Measurements from ENCODE around the gene LTB. TPM values are rescaled to one million over a fixed set of nuclear protein-coding genes. Genes with fewer than 3 reads are reported as not detected.
"Not testable (repeated sequence)": the region's sequence is repeated elsewhere in the genome, so short reads cannot be mapped to it uniquely, and the experiment has no call there.

Gene LTB
- total RNA-seq, 4 donors from 2014 or later = not detected

GRCh38 chr6:31557443-31558317 is 24.5 kb downstream of the LTB start:
- Histone ChIP-seq H3K27me3 (no peaks in the 10 kb centered on the region), H3K27ac (no peak overlapping the region), H3K4me3 (replicated peaks in 1 of 3) (no peak overlapping the region), H3K36me3 (peaks cover 16 to 42% of the 10 kb centered on the region in 2 donors), H3K4me1 (peaks cover 0 to 28% of the 10 kb centered on the region in 2 donors), H3K9me3 (no peaks in the 10 kb centered on the region)
- DNase-seq = no peak
- intact Hi-C loops (cut with DNase I) = no loop called here
- 77 to 89% methylated on average over 18 to 23 of the region's 24 CpGs for WGBS, 2 donors
- no peak for TF ChIP-seq CTCF (IDR thresholded peaks at IDR 0.05)
- TF ChIP-seq POLR2A (IDR thresholded peaks at IDR 0.05) = no peak

GRCh38 chr6:31556307-31556706 is 25.9 kb downstream of the LTB start:
- Histone ChIP-seq H3K4me3 (replicated peaks in 1 of 3) (no peak overlapping the region), H3K36me3 (peaks cover 16 to 42% of the 10 kb centered on the region in 2 donors), H3K27me3 (no peaks in the 10 kb centered on the region), H3K27ac (no peak overlapping the region), H3K4me1 (peaks cover 0 to 28% of the 10 kb centered on the region in 2 donors), H3K9me3 (no peaks in the 10 kb centered on the region)
- TF ChIP-seq CTCF (IDR thresholded peaks at IDR 0.05) (no peak), POLR2A (IDR thresholded peaks at IDR 0.05) (no peak)
- intact Hi-C loops (cut with DNase I) = no loop called here
- WGBS, 2 donors = 77% methylated on average over 3 of the region's 3 CpGs
- no peak for DNase-seq

- intact Hi-C loops (cut with DNase I); H3K4me3 ChIP-seq (replicated peaks in 1 of 3); H3K27me3 ChIP-seq; H3K9me3 ChIP-seq; H3K27ac ChIP-seq: not testable (repeated sequence)
- peak; percentile 19 to 33 for DNase-seq
- peaks cover 11 to 13% of the 10 kb centered on the region in 2 donors for H3K4me1 ChIP-seq
- H3K36me3 ChIP-seq = peaks cover 20 to 22% of the 10 kb centered on the region in 2 donors
- WGBS, 2 donors = 58 to 63% methylated on average over 5 of the region's 5 CpGs
- TF ChIP-seq CTCF (IDR thresholded peaks at IDR 0.05) = peak in 3 of 6 experiments; percentile 5 to 15 (median 14)
These were observed 30.9 kb downstream of the LTB start for GRCh38 chr6:31551371-31551770.

GRCh38 chr6:31548544-31548873 is 33.7 kb downstream of the LTB start:
- peaks cover 5 to 22% of the 10 kb centered on the region in 2 donors for H3K36me3 ChIP-seq
- H3K27me3 ChIP-seq = no peaks in the 10 kb centered on the region
- peak overlapping the region in 1 of 3 donors; percentile 25 for H3K4me3 ChIP-seq (replicated peaks in 1 of 3)
- intact Hi-C loops (cut with DNase I) = loop anchor here (5.0 to 10.0 kb wide), 2 partner anchors 49 to 54 kb away; partner anchors contain the start of gene MICB
- 93 to 96% methylated on average over 2 of the region's 2 CpGs for WGBS, 2 donors
- peaks cover 11 to 13% of the 10 kb centered on the region in 2 donors for H3K4me1 ChIP-seq
- no peaks in the 10 kb centered on the region for H3K9me3 ChIP-seq
- peak overlapping the region in 1 of 3 donors; percentile 85 for H3K27ac ChIP-seq
- DNase-seq = no peak
- TF ChIP-seq CTCF (IDR thresholded peaks at IDR 0.05) = no peak
- no peak for TF ChIP-seq POLR2A (IDR thresholded peaks at IDR 0.05)

All from thyroid gland (tissue), 4 donors.